Liver (tissue), 3 donors: ENCODE measurements around the gene FUT4.

Source experiments
- CTCF ChIP-seq: fragments of 150-350 bp; IDR thresholded peaks from 2 replicates; pipeline ENCODE4 v1.5.1; 2017; ENCODE audit warnings: improper control_type of control experiment, low read depth, low read length; ENCODE audit not compliant: missing input control
- EGR1 ChIP-seq, 2 donors: IDR thresholded peaks; 2 replicates each; pipeline ENCODE4 v1.6.1; 2016 to 2018; ENCODE audit warnings: antibody characterized with exemption in 2 of 2, low read depth in 2 of 2
- HNF4G ChIP-seq: IDR thresholded peaks from 2 replicates; pipeline ENCODE4 v1.6.1; 2016; ENCODE audit warnings: antibody characterized with exemption
- JUND ChIP-seq, 2 donors: IDR thresholded peaks; 2 replicates each; pipeline ENCODE4 v1.6.1; 2016; ENCODE audit warnings: antibody characterized with exemption in 2 of 2
- RAD21 ChIP-seq, 2 donors: IDR thresholded peaks; 2 replicates each; pipeline ENCODE4 v1.6.1; 2016; ENCODE audit warnings: antibody characterized with exemption in 2 of 2, mild to moderate bottlenecking in 2 of 2
- REST ChIP-seq: IDR thresholded peaks from 2 replicates; pipeline ENCODE4 v1.6.1; 2016; ENCODE audit warnings: antibody characterized with exemption, mild to moderate bottlenecking
- RXRA ChIP-seq, 2 donors: IDR thresholded peaks; 2 replicates each; pipeline ENCODE4 v1.6.1; 2017 to 2018; ENCODE audit warnings: antibody characterized with exemption in 2 of 2, mild to moderate bottlenecking in 1 of 2
- donor health status: healthy.
- donor health status: healthy.

- TF ChIP-seq CTCF, result no peak
- no peak for TF ChIP-seq REST
- TF ChIP-seq EGR1 (IDR thresholded peaks at IDR 0.05; ENCODE audit: low read depth in 2 of 2), result no peak
- TF ChIP-seq RXRA (IDR thresholded peaks at IDR 0.05), result no peak
- no peak for TF ChIP-seq HNF4G
- no peak for TF ChIP-seq JUND (IDR thresholded peaks at IDR 0.05)
- no peak for TF ChIP-seq RAD21 (IDR thresholded peaks at IDR 0.05)
Measured at GRCh38 chr11:94590352-94591041, 46.8 kb downstream of the FUT4 start.
